Measurements from ENCODE around the gene ERICH6.

Gene ERICH6

GRCh38 chr3:150612494-150612893 lies 91.2 kb downstream of the ERICH6 start:
- no peak for DNase-seq

GRCh38 chr3:150611666-150612065 lies 92.1 kb downstream of the ERICH6 start:
- DNase-seq: no peak

GRCh38 chr3:150610785-150611184 lies 92.9 kb downstream of the ERICH6 start:
- no peak for DNase-seq

- no peak for DNase-seq
Observed at GRCh38 chr3:150609988-150610387, 93.7 kb downstream of the ERICH6 start.

Data from CD4-positive, alpha-beta T cell treated with Interleukin-12 subunit alpha and Interleukin-12 subunit beta, for 1 hour (primary cell).